HEK293 (cell line): ENCODE measurements around the gene COQ8B.

Experiments used
- CTCF ChIA-PET: fragments of 350-600 bp; formaldehyde crosslinking; extraction: SDS; loops from one replicate; lab custom pipeline; 2021; ENCODE audit warnings: antibody characterized with exemption; lab: Yijun Ruan, JAX
- POLR2A ChIA-PET: fragments of 300-600 bp; formaldehyde crosslinking; extraction: SDS; loops from one replicate; lab custom pipeline; 2020; ENCODE audit warnings: antibody characterized with exemption, inconsistent platforms; lab: Yijun Ruan, JAX
- H3K27ac ChIP-seq: fragments of 200-500 bp; sonication (Bioruptor generic); 2 replicates; pipeline ENCODE4 v1.5.1; 2014; ENCODE audit warnings: low read depth, low read length, control low read depth, inconsistent platforms; ENCODE audit errors: extremely low read depth
- H3K36me3 ChIP-seq, 2 experiments: fragments of 200-500 bp in 1 of 2; sonication (Bioruptor generic) in 1 of 2; 1 replicate in 1 of 2; 2 replicates in 1 of 2; pipeline ENCODE4 v1.5.1; 2014 to 2017; ENCODE audit warnings: inconsistent platforms in 2 of 2, low read length in 2 of 2; ENCODE audit not compliant: control insufficient read depth in 2 of 2, insufficient read depth in 1 of 2
- H3K4me1 ChIP-seq: fragments of 200-500 bp; sonication (Bioruptor generic); 2 replicates; pipeline ENCODE4 v1.5.1; 2014; ENCODE audit warnings: mild to moderate bottlenecking, low read length, inconsistent platforms; ENCODE audit not compliant: control insufficient read depth, insufficient read depth
- H3K4me3 ChIP-seq: 2 replicates; pipeline ENCODE4 v1.5.1; 2011; ENCODE audit warnings: low read depth, mild to moderate bottlenecking, control low read depth, low read length, moderate library complexity
- H3K9me3 ChIP-seq: fragments of 200-500 bp; sonication (Bioruptor generic); 2 replicates; pipeline ENCODE4 v1.5.1; 2014; ENCODE audit warnings: low read depth, low read length, inconsistent platforms; ENCODE audit not compliant: control insufficient read depth, insufficient read depth
- CTCF ChIP-seq: fragments of 450-650 bp; formaldehyde crosslinking; IDR thresholded peaks from 2 replicates; pipeline ENCODE4 v1.5.1; 2016; ENCODE audit warnings: missing biosample characterization, missing genetic modification characterization
- ELK4 ChIP-seq: IDR thresholded peaks from 2 replicates; pipeline ENCODE4 v1.6.1; 2011; ENCODE audit warnings: mild to moderate bottlenecking, low read depth, low read length, borderline replicate concordance
- HIC1 ChIP-seq: fragments of 450-650 bp; formaldehyde crosslinking; IDR thresholded peaks from 2 replicates; pipeline ENCODE4 v1.5.1; 2016; ENCODE audit warnings: missing biosample characterization, missing genetic modification characterization
- KLF10 ChIP-seq: fragments of 450-650 bp; IDR thresholded peaks from 2 replicates; pipeline ENCODE4 v1.5.1; 2018; ENCODE audit warnings: missing biosample characterization, mild to moderate bottlenecking, missing genetic modification characterization
- SCRT2 ChIP-seq: fragments of 450-650 bp; formaldehyde crosslinking; IDR thresholded peaks from 2 replicates; pipeline ENCODE4 v1.5.1; 2016; ENCODE audit warnings: missing biosample characterization, missing genetic modification characterization
- TRIM28 ChIP-seq: IDR thresholded peaks from 2 replicates; pipeline ENCODE4 v1.6.1; 2011; ENCODE audit warnings: low read length, control low read depth, borderline replicate concordance
- ZBTB48 ChIP-seq: fragments of 450-650 bp; formaldehyde crosslinking; IDR thresholded peaks from 2 replicates; pipeline ENCODE4 v1.5.1; 2016; ENCODE audit warnings: missing biosample characterization, missing genetic modification characterization
- ZNF132 ChIP-seq: fragments of 450-650 bp; formaldehyde crosslinking; IDR thresholded peaks from 2 replicates; pipeline ENCODE4 v1.5.1; 2017; ENCODE audit warnings: missing biosample characterization, missing genetic modification characterization, borderline replicate concordance
- ZNF138 ChIP-seq: fragments of 450-650 bp; formaldehyde crosslinking; IDR thresholded peaks from 2 replicates; pipeline ENCODE4 v1.5.1; 2016; ENCODE audit warnings: missing biosample characterization, missing genetic modification characterization, borderline replicate concordance
- ZNF248 ChIP-seq: fragments of 450-650 bp; formaldehyde crosslinking; IDR thresholded peaks from 2 replicates; pipeline ENCODE4 v1.5.1; 2017; ENCODE audit warnings: missing biosample characterization, missing genetic modification characterization
- ZNF350 ChIP-seq: fragments of 450-650 bp; formaldehyde crosslinking; IDR thresholded peaks from 2 replicates; pipeline ENCODE4 v1.5.0; 2017; ENCODE audit warnings: missing biosample characterization, mild to moderate bottlenecking, missing genetic modification characterization
- ZNF555 ChIP-seq: fragments of 450-650 bp; formaldehyde crosslinking; conservative IDR thresholded peaks from 2 replicates; pipeline ENCODE4 v1.5.1; 2017; ENCODE audit warnings: missing biosample characterization, mild to moderate bottlenecking, missing genetic modification characterization, inconsistent platforms
- ZNF639 ChIP-seq: fragments of 450-650 bp; formaldehyde crosslinking; IDR thresholded peaks from 2 replicates; pipeline ENCODE4 v1.5.1; 2016; ENCODE audit warnings: missing biosample characterization, missing genetic modification characterization
- ZNF660 ChIP-seq: fragments of 450-650 bp; IDR thresholded peaks from 2 replicates; pipeline ENCODE4 v1.5.1; 2018; ENCODE audit warnings: missing biosample characterization, mild to moderate bottlenecking, missing genetic modification characterization
- ZNF677 ChIP-seq: fragments of 450-650 bp; IDR thresholded peaks from 2 replicates; pipeline ENCODE4 v1.5.0; 2018; ENCODE audit warnings: missing biosample characterization, mild to moderate bottlenecking, missing genetic modification characterization, moderate library complexity
- ZNF768 ChIP-seq: fragments of 450-650 bp; formaldehyde crosslinking; IDR thresholded peaks from 2 replicates; pipeline ENCODE4 v1.5.1; 2018; ENCODE audit warnings: missing biosample characterization, mild to moderate bottlenecking, missing genetic modification characterization
- ZSCAN5A ChIP-seq: fragments of 450-650 bp; formaldehyde crosslinking; IDR thresholded peaks from 2 replicates; pipeline ENCODE4 v1.5.1; 2016; ENCODE audit warnings: missing biosample characterization, missing genetic modification characterization

COQ8B gene

GRCh38 chr19:40743926-40744325 lies 27.2 kb upstream of the COQ8B start (continued):
- TF ChIP-seq ZNF555 (tag by site-specific recombination), result no peak
- TF ChIP-seq ZSCAN5A (tag by site-specific recombination), result no peak
- TF ChIP-seq KLF10 (tag by site-specific recombination), result no peak
- no peak for TF ChIP-seq ZNF768 (tag by site-specific recombination)

- Histone ChIP-seq H3K9me3 (no peaks in the 10 kb centered on the region), H3K36me3 (peaks cover 57 to 64% of the 10 kb centered on the region in 2 experiments; a peak in 2 of 3 replicates)
- CTCF ChIA-PET, result interaction anchor here (0.6 to 3.3 kb wide), 9 partner anchors 20 to 433 kb away, joined by 3 to 23 read pairs (median 3); partner anchors contain the start of genes COQ8B and ITPKC
- no peak for TF ChIP-seq ELK4
- no peak for TF ChIP-seq TRIM28
- TF ChIP-seq ZNF660 (tag by site-specific recombination), result no peak
- no peak for TF ChIP-seq ZNF639 (tag by site-specific recombination)
- TF ChIP-seq CTCF (tag by site-specific recombination), result no peak
- no peak for TF ChIP-seq SCRT2
- TF ChIP-seq, all 188 proteins: peak for 0
- Histone ChIP-seq H3K4me1 (no peaks in the 10 kb centered on the region), H3K27ac (no peak overlapping the region), H3K4me3 (no peak overlapping the region)
- POLR2A ChIA-PET, result interaction anchor here (0.9 to 4.3 kb wide), 9 partner anchors 8 to 79 kb away, joined by 3 to 30 read pairs (median 5); partner anchors contain the start of genes ACTMAP, RAB4B and SNRPA
Observed at GRCh38 chr19:40742886-40743285, 26.2 kb upstream of the COQ8B start.

- no peaks in the 10 kb centered on the region for H3K9me3 ChIP-seq
- ChIA-PET POLR2A (interaction anchor here (0.6 to 4.3 kb wide), 8 partner anchors 8 to 79 kb away, joined by 3 to 30 read pairs (median 5); partner anchors contain the start of genes ACTMAP, RAB4B and SNRPA), CTCF (interaction anchor here (0.6 to 3.3 kb wide), 11 partner anchors 12 to 433 kb away, joined by 3 to 23 read pairs (median 4); partner anchors contain the start of genes COQ8B and ITPKC)
- TF ChIP-seq ZNF677 (no peak), ZNF248 (no peak), ZBTB48 (tag by site-specific recombination) (no peak), ZNF132 (tag by site-specific recombination) (no peak), ZNF350 (tag by site-specific recombination) (no peak), ZNF138 (no peak), HIC1 (tag by site-specific recombination) (peak; percentile 46; the same call in 1 of the 2 replicates)
- H3K36me3 ChIP-seq, result peaks cover 57 to 64% of the 10 kb centered on the region in 2 experiments
- H3K27ac ChIP-seq, result no peak overlapping the region
- no peaks in the 10 kb centered on the region for H3K4me1 ChIP-seq
- no peak overlapping the region for H3K4me3 ChIP-seq
Observed at GRCh38 chr19:40742477-40742876, 25.8 kb upstream of the COQ8B start.
